Tongue (tissue), 2 donors: ENCODE results near the gene FAM83F. TPM values are rescaled to one million over a fixed set of nuclear protein-coding genes. Genes with fewer than 3 reads are reported as not detected.
"Not testable (repeated sequence)": the region's sequence is repeated elsewhere in the genome, so short reads cannot be mapped to it uniquely, and the experiment has no call there.

Experiments used
- DNase-seq: peaks from one replicate; pipeline ENCODE4 v3.0.0-alpha.2; 2015
- total RNA-seq: library from RNA; depleted of rRNA; stranded (reverse); fragments of >200 nt; gene quantifications from one replicate; pipeline ENCODE4 v1.2.3, GENCODE V29; 2014

Gene FAM83F
- total RNA-seq, 1 donor from 2014 or later, result 6.3 TPM

GRCh38 chr22:39965748-39966147 is 29.0 kb upstream of the FAM83F start:
- DNase-seq, result no peak

- DNase-seq, result no peak
Measured at GRCh38 chr22:39966470-39966869, 28.3 kb upstream of the FAM83F start.

DNA sequence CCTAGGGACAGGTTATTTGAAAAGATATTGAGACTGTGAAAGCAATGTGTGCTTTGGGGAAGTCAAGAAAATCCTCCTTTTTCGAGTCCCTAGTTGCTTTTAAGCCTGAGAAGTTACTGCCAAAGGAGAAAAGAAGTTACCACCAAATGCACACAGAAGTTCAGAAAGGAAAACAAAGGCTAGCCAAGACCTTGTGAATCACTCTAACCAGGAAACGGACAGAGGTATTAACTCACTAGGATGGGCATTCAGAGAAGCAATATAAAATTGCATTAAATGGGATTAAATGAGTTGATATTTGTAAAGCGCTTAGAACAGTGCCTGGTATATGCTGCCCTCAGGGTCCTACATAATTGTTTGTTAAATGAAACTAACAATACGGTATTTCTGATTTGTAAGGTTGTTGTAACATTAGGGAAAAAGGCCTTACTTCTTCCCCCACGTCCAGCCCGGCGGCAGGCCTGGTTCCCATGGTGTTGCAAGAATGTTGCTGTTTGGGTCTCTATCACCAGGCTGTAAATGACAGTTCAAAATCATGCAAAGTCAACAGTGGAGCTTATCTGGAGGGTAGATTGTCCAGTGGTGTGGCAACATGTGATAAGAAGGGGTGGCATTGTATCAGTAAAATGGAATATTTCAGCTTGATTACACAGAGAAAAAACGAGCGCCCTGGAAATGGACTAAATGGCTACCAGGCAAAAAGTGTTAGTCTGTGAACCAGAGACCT is 27.5 kb upstream of the FAM83F start:
- DNase-seq, result no peak

DNA sequence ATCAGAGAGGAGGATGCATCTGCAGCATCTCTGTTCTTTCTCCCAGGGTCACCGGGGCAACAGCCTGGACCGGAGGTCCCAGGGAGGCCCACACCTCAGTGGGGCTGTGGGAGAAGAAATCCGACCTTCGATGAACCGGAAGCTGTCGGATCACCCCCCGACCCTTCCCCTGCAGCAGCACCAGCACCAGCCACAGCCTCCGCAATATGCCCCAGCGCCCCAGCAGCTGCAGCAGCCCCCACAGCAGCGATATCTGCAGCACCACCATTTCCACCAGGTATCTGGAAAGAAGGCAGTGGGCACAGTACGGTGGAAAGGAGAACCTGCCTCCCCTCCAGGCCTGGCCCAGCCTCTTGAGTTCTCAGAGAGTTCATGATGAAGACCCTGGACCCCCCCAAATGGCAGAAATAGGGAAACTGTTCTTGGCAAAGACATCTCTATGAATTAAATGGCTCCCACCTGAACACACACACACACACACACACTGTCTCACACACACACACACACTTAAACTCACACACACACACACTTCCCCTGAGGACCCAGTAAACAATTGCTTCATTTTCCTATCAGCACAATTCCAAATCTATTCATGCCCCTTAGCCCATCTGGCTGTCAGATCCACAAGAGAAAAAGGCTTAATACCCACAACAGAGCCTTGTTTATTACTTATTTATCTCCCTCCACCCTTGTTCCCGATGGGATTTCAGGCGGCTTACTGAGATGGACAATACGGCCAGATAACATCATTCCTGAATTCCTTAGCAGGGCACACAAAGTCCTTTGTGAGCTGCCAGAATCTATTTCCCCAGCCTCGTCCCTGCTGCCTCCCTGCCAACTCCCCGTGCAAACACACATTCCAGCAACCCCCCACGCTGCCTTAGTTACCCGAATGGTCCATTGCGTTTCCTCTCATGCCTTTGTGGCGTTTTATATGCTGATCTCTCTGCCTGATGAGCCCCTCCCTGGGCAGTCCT is 26.5 kb upstream of the FAM83F start:
- no peak for DNase-seq

DNA sequence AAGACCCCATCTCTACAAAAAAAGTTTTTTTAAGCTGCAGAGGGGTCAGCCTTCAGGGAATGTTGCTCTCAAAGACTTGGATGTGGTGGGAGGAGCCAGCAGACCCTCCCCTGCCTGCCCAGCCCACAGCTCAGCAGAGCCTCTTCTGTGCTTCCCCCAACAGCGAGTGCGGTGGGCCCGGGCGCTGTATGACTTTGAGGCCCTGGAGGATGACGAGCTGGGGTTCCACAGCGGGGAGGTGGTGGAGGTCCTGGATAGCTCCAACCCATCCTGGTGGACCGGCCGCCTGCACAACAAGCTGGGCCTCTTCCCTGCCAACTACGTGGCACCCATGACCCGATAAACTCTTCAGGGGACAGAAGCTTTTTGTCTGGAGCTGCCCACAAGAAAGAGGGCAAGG is 24.0 kb upstream of the FAM83F start:
- DNase-seq, result no peak

DNA sequence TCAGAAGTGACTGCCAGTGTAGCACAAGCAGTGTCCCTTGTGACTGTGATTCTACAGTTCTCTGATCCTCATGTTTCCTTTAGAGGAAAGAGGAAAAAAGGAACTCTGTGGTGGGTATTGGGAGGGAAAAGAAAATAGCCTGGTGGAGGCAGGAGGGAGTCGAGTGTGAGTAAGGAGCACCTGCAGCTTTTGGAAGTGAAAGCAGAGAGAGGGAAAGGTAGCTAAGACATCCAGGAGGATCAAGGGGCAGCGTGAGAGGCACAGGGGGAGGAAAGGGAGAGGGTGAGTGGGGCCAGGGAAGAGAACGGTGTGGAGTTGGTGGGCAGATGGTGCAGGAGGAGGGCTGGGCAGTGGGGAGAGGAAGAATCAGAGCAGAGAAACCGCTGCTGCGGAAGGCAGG is 22.1 kb upstream of the FAM83F start:
- DNase-seq, result no peak

DNA sequence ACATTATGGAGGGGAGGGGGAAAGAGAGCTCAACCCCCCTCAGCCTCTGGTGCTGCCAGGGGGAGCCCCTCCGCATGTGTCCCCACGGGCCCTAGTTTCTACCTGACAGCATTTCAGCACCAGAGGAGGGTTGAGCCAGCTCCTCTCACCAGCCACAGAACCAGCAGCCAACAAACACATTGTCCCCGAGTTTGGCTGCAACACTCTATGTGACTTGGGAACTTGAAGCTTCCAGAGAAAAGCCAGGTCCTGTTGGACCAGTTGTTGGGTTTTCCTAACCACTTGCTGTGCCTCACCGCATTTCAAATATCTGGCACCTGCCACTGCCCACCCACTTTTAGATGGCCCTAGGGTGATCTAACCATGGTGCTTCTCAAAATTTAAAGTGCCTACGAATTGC is 21.1 kb upstream of the FAM83F start:
- DNase-seq, result no peak

- no peak for DNase-seq
Measured at GRCh38 chr22:39974065-39974464, 20.7 kb upstream of the FAM83F start.

GRCh38 chr22:39979048-39979447 is 15.7 kb upstream of the FAM83F start:
- no peak for DNase-seq

DNA sequence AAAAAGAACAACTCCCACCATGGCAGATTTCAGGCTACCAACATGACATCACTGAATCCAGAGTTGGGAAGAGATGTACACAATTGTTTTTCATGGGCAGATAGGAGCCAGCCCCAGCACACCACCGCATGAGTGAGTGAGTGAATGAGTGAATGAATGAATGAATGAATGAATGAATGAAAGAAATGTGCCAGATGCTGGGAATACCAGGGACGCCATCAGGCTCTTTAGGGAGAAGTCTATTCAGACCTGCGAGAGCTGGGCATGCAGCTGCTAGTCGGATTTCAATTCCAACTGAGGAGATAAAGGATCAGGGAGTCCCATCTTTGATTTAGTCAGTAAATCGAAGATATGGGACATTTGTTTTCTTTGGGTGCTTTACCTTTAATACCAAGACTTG is 15.3 kb upstream of the FAM83F start:
- DNase-seq, result no peak

GRCh38 chr22:39980596-39980995 is 14.2 kb upstream of the FAM83F start:
- no peak for DNase-seq

DNA sequence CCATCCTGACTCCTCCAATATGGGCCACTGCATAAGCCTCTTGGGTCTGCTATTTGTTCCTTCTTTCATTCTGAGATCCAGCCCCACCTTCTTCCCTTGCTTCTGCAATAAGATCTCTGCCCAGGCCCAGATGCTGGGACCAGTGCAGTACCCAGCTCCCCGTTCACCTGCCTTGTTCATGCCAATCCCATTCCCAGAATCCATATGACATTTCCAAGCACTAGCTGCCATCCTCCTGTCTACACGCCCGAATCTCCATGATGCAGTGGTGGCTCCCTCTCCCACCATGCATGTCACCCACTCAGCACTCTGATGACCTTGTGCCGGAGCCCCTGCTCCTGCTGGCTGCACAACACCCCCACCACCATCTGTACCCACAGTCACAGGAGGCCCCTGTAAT is 11.4 kb upstream of the FAM83F start:
- no peak for DNase-seq

- no peak for DNase-seq
Measured at GRCh38 chr22:39984006-39984405, 10.7 kb upstream of the FAM83F start.

DNA sequence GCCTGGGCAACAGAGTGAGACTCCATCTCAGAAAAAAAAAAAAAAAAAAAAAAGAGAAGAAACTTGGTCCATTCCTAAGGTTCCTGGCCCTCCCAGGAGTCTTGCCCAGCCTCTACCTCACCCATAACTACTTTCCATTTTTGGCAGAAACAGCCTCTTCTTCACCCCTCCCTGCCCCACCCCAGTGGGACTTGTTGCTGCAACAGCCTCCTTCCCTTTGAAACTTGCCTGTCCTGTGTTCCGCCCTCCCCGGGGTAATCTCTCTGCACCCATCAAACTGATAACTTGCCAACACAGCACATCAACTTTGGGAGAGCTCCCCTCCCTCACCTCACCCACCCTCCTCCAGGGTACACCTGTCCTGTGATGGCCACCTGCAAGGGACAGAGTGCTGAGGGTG is 10.0 kb upstream of the FAM83F start:
- DNase-seq, result no peak

DNA sequence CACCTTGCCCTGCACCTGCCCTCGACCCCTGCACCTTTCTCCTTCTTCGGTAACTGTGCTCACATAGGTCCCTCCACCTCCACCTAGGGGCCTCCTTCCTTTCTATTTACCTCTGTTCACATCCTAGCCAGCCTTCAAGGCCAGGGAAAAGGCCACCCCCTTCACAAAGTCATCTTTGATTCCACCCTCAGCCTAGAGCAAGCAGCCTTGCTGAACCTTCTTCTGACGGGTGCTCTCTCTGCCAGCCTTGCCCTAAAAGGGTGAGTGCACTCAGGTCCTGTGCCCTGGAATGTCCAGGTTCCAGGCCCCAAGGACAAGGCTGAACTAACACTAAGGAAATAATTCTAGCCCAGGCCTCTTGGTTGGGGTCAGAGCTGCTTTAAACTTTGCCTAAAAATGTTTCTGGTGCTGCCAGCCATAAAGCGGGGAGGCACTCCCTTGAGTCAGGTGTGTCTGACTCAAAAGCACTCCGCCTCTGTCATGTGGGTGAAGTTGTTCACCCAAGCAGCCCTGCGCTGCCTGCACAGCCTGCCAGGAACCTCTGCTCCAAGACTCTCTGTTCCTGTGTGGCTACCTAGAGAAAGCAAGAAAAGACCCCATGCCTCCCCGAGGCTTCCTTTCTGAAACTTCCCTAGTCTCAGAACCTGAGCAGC is 9.2 kb upstream of the FAM83F start:
- no peak for DNase-seq

- DNase-seq, result no peak
Measured at GRCh38 chr22:39988386-39989114, 6.2 kb upstream of the FAM83F start.

GRCh38 chr22:39989633-39990032 is 5.1 kb upstream of the FAM83F start:
- no peak for DNase-seq

DNA sequence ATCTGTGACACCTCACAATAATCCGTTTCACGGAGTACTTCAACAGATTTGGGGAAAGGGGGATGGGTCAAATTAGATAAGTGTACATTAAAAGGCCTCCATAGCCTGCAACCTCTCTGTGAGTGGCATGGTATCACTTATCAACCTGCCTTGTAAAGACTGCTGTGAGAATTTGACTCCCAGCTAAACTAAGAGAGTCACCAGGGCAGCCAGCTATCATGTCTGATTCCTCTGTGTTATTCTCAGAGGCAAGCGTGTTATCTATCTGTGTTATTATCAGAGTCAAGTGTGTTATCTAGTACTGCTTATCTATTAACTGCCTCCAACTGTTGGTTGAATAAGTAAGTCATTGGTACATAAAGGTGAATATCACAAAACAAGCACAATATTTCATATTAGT is 4.1 kb upstream of the FAM83F start:
- no peak for DNase-seq

- no peak for DNase-seq
Measured at GRCh38 chr22:39991159-39991860, 3.4 kb upstream of the FAM83F start.

GRCh38 chr22:39992088-39992826 is 2.5 kb upstream of the FAM83F start:
- DNase-seq, result no peak

DNA sequence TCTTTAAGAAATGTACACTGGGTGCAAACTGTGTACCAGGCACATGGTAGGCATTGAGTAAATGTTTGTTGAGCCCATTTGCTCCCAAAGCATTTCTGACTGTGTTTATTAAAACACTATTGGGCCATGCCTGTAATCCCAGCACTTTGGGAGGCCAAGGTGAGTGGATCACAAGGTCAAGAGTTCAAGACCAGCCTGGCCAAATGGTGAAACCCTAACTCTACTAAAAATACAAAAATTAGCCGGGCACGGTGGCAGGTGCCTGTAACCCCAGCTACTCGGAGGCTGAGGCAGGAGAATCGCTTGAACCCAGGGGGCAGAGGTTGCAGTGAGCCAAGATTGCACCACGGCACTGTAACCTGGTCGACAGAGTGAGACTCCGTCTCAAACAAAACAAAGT is 1.9 kb upstream of the FAM83F start:
- DNase-seq, result not testable (repeated sequence)
